Measurements from ENCODE around the gene ANTXR2.

- TF ChIP-seq, protein P1, sequence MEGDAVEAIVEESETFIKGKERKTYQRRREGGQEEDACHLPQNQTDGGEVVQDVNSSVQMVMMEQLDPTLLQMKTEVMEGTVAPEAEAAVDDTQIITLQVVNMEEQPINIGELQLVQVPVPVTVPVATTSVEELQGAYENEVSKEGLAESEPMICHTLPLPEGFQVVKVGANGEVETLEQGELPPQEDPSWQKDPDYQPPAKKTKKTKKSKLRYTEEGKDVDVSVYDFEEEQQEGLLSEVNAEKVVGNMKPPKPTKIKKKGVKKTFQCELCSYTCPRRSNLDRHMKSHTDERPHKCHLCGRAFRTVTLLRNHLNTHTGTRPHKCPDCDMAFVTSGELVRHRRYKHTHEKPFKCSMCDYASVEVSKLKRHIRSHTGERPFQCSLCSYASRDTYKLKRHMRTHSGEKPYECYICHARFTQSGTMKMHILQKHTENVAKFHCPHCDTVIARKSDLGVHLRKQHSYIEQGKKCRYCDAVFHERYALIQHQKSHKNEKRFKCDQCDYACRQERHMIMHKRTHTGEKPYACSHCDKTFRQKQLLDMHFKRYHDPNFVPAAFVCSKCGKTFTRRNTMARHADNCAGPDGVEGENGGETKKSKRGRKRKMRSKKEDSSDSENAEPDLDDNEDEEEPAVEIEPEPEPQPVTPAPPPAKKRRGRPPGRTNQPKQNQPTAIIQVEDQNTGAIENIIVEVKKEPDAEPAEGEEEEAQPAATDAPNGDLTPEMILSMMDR (IDR thresholded peaks at IDR 0.05): no peak
- no peak for TF ChIP-seq POLR2A (IDR thresholded peaks at IDR 0.05)
Observed at GRCh38 chr4:79856196-79856595, 216.8 kb downstream of the ANTXR2 start.

Data from Peyer's patch (tissue), 4 donors.